Fibroblast of gingiva (primary cell): ENCODE results near the gene HNRNPH2.

ENCODE experiments used
- DNase-seq: peaks from one replicate; pipeline ENCODE4 v3.0.0-alpha.2; 2011; ENCODE audit warnings: low read depth

HNRNPH2 gene, protein sequence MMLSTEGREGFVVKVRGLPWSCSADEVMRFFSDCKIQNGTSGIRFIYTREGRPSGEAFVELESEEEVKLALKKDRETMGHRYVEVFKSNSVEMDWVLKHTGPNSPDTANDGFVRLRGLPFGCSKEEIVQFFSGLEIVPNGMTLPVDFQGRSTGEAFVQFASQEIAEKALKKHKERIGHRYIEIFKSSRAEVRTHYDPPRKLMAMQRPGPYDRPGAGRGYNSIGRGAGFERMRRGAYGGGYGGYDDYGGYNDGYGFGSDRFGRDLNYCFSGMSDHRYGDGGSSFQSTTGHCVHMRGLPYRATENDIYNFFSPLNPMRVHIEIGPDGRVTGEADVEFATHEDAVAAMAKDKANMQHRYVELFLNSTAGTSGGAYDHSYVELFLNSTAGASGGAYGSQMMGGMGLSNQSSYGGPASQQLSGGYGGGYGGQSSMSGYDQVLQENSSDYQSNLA

DNA sequence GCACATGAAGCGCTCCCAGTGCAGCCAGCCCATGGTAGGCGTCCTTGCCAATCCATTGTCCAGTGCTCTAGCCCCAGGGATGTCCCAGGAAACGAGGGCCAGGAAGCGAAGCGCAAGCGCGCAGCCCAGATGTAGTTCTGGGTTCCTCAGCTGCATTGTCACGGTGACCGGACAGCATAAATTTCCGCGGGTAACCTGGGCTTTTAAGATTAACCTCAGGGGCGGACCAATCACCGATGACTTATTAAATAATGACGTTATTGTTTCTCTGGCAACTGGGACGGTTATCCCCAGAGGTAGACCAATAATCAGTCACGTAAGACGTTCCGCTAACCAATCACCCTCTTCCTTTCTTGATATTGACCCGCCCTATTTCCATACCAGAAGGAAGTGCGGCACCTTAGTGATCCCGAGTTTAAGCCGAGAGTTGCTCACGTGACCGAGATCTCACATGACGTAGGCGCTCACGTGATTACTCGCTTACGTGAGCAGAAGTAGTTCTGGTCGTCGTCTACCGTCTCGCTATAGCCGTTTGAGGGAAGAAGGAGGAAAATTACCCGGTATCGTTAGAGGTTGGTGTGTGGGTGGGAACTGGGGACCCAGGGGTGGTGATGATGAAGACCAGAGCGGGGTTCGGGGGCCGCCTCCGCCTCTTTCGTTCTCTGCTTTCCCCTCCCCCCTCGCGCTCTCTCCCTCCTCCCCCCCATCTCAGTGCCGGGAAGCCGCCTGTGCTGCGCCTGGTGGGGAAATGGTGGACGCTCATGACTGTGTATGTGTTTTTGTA lies at the start of gene HNRNPH2, which contains the start of gene GLA:
Gene HNRNPH2 (plus strand): TSS at position 475 of the 784 bp plus-strand sequence. CDS start 3,767 bp downstream, outside the sequence.
Gene GLA (minus strand): TSS at position 178 of the 784 bp plus-strand sequence. CDS start 22 bp downstream, at position 156.
- DNase-seq, result peak; percentile 98

DNA sequence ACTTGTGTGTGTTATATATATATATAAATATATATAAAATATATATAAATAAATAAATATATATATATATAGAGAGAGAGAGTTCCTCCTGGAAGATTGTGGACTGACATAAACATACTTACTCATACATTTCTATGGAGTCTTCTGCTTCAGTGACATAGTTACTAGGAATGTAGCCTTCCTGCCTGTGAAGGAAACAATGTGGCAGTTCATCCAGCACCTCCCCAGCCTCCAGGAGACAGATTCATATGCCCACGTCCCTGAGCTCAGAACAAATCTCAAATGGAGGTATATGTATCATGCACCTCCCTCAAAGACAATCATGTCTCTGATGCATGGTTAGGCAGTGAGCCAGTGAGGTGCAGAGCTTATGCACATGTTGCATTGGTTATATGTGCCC lies 48.1 kb upstream of the HNRNPH2 start:
- no peak for DNase-seq

DNA sequence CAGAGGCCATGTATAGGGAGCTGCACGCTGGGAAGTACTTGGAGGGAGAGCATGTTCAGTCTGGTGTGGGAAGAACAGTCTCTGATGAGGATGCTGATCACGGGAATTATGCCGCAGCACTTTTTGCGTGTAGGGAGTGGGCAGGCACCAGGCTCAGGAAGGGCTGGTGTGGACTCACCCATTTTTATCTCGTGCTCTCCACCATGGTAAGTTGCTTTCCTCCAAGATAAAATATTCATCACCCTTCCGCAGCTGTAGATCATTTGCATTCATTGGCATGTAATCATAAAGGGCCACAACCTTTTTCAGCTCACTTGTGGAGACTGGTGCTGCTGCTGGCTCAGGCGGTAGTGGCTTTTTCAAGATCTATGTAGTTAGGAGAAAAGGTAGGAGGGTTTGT lies 47.6 kb upstream of the HNRNPH2 start:
- no peak for DNase-seq

DNA sequence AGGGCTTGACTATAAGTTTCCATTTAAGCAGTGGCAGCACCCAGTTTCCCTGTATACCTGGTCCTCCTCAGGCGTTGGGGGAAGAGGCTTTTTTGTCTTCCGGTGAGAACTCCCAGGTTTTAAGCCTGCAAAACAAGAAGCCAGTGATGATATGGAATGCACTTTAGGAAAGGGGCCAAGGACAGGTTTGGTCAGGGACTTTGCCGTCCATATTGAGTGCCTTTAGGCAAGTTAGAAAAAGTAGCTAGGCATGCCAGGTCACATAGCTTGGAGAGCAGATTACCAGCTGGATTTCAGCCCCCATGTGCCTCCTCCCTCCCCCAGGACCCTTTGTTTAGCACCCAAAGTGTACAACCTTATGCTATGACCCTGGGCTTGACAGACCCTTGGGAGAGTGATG lies 45.9 kb upstream of the HNRNPH2 start:
- DNase-seq, result no peak

DNA sequence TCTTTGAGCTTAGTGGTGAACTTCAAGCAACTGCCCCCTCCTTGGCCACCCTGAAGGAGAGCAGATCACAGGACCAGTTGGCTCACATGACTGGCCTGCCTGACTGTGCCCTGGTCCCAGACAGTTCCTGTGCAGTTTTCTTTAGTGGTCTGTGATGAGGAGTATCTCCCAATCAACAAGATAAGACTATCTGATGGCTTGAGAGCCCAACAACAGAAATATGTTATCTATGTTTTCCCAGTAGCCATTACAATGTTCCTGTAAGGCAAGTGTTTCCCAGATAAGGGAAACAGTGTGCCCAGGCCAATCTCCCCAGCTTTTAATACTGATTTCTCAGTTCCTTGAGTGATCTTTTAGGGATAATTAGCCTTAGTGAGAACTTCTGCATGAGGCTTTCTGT lies 45.3 kb upstream of the HNRNPH2 start:
- DNase-seq, result no peak

DNA sequence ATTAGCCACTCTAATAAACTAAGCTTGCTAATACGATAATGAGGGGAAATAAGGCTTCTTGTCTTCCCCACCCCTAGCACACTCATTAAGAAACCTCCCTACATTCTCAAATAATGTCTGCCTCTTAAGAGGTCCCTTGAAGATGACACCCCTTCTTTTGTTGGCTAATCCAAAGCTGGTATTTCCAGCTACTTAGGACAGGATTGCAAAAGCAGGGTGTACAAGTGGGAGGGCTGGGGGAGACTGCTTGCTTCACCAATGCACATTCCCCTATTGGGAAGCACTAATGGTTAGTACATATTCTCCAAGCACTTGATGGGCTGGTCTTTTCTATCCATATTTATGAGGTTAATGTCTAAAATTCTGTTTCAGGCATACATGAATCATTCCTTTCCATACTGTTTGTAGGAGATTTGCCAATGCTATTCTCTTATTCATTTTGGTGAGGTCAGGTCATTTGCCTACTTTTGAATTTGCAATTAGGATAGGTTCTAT lies 42.7 kb upstream of the HNRNPH2 start:
- no peak for DNase-seq

DNA sequence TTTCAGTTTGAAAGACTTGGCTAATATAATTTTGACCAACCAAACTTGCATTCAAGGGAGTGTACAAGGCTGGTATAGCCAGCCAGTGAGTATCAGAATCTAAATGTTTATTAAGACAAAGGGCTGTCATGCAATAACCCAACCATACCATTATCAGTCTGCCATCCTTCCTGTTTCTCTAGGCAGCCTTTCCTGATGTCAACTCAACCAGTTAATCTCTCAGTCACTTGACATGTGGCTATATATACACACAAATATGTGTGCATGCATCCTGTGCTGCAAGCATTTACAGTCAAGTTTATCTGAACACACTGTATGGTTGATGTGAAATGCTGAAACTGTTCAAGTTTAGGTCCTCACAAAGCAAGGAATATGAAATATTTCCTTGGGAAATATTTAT lies 39.2 kb upstream of the HNRNPH2 start:
- no peak for DNase-seq

DNA sequence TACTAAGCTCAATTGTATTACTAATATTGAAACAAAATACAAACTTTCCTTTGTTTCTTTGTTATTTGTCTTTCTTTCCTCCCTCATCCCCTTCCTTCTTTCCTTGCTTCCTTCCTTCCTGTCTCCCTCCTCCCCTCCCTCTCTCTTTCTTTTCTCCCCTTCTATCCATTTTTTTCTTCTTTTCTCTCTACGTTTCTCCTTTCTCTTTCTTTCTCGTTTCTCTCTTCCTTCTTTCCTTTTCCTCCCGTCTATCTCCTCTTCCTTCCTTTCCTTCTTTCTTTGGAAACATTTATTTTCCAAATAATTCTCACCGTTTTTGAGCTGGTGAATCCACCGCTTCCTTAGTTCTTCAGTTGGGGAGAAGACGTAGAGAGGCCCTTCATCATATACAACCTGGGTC lies 38.3 kb upstream of the HNRNPH2 start:
- no peak for DNase-seq

DNA sequence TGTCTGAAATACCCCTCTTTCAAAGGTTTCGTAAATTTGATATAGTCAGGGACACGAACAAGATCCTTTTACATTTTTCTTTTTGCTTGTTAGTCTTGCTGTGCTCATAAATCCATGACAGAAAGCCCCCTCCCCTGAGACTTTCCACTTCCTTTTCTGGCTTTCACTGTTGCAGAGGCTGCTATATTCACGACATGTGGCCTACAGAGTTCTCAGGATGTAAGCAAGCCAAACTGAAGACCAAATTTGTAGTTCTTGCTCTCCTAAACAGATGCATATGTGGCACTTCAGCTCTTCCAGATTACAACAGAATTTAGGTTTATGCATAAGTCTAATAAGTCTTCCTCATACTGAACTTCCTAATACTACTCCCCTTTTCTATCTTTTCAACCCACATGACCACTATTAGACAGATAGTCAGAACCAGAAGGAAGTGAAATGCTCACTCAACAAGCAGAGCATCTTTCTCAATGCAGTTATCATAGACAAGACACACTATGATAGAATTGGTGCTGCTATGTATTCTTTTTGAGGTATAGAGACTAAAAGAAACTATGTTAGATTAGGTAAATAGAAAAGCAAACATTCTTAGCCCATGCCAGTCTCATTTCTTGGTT lies 37.0 kb upstream of the HNRNPH2 start:
- DNase-seq, result no peak

DNA sequence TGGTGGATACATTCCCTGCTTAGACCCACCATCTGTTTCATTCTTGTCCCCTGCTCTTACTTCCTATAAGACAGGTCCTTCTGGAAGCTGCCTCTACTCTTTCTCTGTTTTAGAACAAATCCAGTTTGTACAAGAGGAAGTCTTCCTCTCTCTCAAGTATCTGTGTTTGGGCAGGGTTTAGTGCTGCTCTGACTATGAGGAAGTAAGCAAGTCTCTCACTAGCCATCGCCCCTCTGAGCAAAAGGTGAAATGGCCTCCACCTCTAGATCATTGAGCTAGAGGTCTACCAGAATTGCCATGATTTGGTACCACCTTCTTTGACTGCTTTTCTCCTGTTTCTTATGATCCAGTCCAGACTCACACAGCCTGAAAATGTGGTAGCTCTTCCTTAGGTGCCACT lies 30.5 kb upstream of the HNRNPH2 start:
- no peak for DNase-seq

DNA sequence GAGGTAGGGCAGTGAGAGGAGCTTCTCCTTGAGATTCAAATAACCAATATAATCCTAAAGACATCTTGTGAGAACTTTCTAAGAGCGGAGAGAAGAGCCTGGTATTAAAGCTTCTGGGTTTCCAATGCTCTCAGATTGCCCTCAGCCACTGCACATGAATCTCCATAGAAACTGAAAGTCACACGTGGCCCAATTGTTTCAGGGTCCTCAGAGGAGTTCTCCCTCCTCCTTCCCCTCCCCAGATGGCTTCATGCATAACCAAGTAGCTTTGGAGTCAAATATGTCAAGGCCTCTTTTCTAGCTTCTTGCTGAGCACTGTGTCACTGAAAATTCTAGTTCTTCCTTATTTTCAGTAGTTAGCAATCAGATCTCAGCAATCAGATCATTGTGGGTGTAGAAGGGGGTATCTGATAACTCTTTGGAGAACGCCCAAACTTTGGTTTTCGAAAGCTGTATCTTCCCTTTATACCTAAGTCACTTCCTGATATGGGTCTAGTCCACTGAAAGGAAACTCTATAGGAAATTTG lies 24.3 kb upstream of the HNRNPH2 start:
- no peak for DNase-seq

DNA sequence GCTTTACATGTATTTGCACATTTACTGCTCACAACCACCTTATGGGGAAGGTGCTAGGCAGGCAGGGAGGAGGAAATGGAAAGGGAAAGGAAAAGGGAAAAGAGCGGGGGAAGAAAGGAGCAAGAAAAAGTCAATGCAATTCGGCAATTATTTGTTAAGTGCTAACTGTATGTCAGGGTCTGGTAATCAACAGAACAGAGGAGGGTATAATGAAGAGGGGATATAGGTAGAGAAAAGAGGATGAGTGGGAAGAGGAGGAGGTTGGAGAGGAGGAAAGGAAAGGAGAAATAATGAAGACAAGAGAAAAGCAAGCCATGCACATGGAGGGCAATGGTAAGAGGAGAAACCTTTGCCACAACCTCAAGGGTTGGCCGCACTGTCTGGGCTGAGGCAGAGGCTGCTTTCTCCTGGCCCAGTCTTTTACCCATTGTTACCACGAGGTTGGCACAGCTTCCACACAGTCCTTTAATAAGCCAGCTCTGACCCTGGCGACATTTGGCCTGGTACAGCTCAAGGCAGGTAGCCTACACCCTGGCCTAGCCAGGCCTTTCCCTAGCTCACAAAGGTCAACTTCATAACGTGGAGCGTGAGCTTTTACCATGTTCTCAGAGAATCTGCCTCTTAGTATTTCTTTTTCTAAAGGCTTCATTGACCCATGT lies 22.9 kb upstream of the HNRNPH2 start:
- no peak for DNase-seq

DNA sequence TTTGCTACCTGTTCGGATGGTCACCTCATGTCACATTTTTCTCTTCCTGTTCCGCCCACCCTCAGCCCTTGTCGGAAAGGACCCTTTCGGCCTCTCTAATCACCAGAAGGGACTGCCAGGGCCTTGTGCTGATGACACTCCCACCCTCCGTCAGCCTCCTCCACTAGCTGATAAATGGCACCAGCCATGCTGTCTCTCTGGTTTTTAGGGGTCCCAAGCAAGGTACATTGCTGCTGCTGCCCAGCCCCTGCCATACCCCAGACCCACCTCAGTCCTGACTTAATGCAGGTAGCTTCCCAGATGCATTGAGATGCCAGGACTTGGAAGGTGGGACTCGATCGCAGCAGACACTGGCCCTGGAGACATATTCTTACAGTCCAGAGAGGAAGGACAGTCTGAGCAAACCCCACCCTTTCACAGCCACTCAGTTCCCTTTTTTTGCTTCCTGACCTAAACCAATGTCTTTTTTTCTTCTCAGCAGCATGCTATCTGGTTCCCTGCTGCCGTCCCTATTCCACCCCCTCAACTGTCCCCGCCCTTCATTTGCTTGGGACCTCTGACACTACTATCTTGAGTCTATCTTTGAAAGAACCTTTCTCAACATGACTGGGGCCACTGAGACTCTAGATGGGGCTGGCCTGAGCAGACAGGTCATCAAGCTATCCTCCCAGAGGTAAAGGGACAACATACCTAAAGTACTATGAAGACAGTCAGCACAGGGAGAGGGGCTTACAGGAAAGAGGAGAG lies 22.1 kb upstream of the HNRNPH2 start, which contains the start of gene BTK:
Gene BTK (minus strand): TSS at position 397 of the 747 bp plus-strand sequence. CDS start 10,907 bp downstream, outside the sequence.
- no peak for DNase-seq

DNA sequence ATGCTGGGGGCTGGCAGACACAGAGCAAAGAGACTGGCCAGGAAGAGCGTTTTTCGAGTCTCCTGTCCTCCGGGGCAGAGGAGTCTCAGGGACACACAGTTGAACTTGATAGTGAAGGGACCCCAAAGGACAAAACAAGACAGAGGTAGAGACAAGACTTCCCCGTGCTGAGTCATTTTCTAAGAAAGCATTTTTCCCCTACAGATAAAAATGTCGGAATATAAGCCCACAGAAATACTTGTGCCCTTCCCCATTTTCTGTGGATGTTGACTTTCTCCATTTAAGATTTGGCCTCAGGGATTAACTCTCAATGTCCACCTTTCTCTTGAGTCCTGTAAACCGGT lies 21.5 kb upstream of the HNRNPH2 start:
- DNase-seq, result no peak

DNA sequence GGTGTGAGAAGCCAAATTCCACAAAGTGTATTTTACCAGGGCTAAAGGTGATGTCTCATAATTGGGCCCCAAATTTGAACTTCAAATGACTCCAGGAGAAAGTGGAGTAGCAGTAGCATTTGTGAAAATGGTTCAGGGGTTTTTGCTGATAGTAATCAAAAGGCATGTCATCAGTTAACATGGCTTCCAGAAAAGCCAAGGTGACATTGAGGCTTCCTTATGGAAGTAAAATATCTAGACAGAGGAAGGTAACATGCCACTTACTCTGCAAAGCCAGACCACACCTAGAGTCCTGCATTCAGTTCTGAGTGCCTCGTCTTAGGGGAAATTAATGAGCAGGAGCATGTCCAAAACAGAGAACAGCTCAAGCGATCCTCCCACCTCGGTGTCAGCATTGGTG lies 19.4 kb upstream of the HNRNPH2 start:
- no peak for DNase-seq

DNA sequence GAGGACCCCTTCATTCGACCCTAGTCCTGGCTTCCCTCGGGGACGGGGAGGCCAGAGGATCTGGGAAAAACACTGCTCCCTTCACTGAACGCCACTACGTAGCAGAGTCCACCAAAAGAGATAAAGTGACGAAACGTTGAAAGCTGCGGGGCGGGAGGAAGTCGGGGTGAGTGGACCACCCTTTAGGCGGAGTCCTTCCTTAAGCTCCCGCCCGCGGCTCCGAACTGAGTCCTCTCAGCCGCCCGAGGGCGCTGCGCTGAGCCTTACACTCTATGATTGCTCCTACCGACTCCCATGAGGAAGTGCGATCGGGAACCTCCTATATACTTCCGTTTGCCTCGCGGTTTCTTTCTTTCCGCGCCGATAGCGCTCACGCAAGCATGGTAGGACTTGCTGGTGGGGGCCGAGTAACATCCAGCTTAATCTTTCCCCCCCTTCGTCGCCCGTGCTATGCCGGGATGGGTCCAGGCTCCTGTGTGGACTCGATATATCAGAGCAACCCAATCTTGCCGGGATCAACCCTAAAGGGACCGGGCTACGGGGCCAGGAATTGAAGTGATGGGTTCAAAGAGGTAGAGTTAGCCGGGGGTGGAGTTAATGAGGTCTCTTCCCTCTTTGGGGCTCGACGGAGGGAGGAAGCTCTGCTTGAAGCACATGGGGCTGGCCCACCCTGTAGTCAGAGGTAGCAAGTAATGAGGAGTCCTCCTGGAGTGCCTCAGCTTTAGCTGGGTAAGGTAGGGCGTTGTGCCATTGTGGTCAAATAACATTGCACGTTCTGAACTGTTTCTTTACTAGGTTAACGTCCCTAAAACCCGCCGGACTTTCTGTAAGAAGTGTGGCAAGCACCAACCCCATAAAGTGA lies 17.1 kb upstream of the HNRNPH2 start, which contains the start of gene RPL36A:
Gene RPL36A (plus strand): TSS at position 348 of the 862 bp plus-strand sequence. CDS start 33 bp downstream, at position 381.
- peak; percentile 89 for DNase-seq

DNA sequence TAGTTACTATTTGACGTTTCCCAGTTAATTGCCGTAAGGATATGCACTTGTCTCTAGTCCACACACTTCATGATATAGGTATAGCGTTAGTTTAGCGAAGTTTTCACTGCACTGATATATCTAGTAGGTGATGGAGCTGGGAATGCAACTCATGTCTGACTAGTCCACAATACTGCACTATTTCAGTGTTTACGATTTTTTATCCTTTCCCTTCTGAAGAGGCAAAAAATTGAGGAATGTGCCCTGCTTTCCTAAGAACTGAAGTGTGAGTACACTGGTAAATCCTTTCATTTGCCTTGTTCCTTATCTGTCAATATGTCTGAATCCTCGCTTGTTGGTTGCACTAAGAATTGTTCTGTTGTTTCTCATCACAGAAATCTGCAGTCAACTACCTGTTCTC lies 16.2 kb upstream of the HNRNPH2 start:
- DNase-seq, result no peak

DNA sequence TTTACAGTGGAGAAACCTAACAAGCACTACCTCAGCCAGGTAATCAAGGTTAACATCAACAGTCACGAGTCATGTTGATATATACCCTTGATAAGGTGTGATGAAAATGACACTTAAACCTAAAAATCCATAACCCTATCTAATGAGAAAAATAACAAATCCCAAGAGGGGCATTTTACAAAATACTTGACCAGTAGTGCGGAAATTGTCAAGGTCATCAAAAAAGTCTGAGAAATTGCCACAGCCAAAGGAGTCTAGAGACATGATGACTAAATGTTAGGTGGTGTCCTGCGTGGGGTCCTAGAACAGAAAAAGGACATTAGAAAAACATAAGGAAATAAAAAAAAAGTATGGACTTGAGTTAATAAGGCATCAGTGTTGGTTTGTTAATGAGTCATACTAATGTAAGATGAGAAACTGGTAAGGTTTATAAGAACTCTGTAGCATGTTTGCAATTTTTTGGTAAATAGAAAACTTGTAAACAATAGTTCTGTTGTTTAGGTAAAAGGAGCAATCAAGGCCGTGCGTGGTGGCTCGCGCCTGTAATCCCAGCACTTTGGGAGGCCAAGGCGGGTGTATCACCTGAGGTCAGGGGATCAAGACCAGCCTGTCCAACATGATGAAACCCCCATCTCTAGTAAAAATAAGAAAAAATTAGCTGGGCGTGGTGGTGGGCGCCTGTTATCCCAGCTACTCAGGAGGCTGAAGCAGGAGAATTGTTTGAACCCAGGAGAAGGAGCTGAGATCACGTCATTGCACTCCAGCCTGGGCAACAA lies 14.3 kb upstream of the HNRNPH2 start:
- no peak for DNase-seq

DNA sequence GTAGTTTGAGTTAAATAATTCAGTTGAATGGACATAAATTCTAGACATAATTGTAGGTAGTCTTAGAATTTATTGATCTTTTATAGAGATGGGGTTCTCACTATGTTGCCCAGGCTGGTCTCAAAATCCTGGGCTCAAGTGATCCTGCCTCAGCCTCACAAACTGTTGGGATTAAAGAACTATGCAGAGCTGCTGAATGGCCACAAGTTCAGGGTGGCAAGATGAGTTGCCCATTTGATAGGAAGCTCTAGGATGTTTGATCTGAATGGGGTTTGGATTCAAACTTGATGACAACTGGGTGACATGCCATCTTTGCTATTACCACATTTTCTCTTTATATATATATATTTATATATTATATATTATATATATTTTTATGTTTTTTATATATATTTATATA lies 13.7 kb upstream of the HNRNPH2 start:
- DNase-seq, result no peak
